GM12864 (cell line): ENCODE measurements around the gene C15orf62.

Source experiments
- DNase-seq: peaks from one replicate; pipeline ENCODE4 v3.0.0-alpha.2; 2011; ENCODE audit warnings: low read depth
- H3K4me3 ChIP-seq: 2 replicates; pipeline ENCODE4 v1.5.1; 2011; ENCODE audit warnings: mild to moderate bottlenecking, low read depth, low read length, control low read depth
- CTCF ChIP-seq: IDR thresholded peaks from 2 replicates; pipeline ENCODE4 v1.5.1; 2011; ENCODE audit warnings: low read depth, mild to moderate bottlenecking, moderate library complexity, low read length, control low read depth, inconsistent platforms; ENCODE audit errors: missing control alignments

The C15orf62 gene

GRCh38 chr15:40812721-40813425 is 43.1 kb downstream of the C15orf62 start:
- H3K4me3 ChIP-seq, result no peak overlapping the region
- DNase-seq, result no peak
- TF ChIP-seq CTCF, result no peak

- no peak for DNase-seq
These were observed 45.4 kb downstream of the C15orf62 start for GRCh38 chr15:40815042-40815698.

GRCh38 chr15:40819048-40819447 is 49.3 kb downstream of the C15orf62 start:
- DNase-seq, result no peak
- TF ChIP-seq CTCF, result no peak
- no peak overlapping the region for H3K4me3 ChIP-seq

More at GRCh38 chr15:40815042-40815698, 45.4 kb downstream of the C15orf62 start:
- H3K4me3 ChIP-seq, result no peak overlapping the region
- no peak for TF ChIP-seq CTCF

- TF ChIP-seq CTCF, result no peak
- no peak for DNase-seq
These were observed 51.4 kb downstream of the C15orf62 start for GRCh38 chr15:40821195-40821594.

More at GRCh38 chr15:40821195-40821594, 51.4 kb downstream of the C15orf62 start:
- no peak overlapping the region for H3K4me3 ChIP-seq
